C4-2B (cell line): ENCODE results near the gene CCDC3.

Experiments
- H3K27ac ChIP-seq: fragments of 450-650 bp; 2 replicates; pipeline ENCODE4 v1.5.1; 2017
- ZFX ChIP-seq: fragments of 450-650 bp; IDR thresholded peaks from 2 replicates; pipeline ENCODE4 v1.6.1; 2017
- TF ChIP-seq, protein P1 (sequence below): fragments of 450-650 bp; conservative IDR thresholded peaks from 2 replicates; pipeline ENCODE4 v1.5.1; 2017; ENCODE audit warnings: mild to moderate bottlenecking

CCDC3 gene

DNA sequence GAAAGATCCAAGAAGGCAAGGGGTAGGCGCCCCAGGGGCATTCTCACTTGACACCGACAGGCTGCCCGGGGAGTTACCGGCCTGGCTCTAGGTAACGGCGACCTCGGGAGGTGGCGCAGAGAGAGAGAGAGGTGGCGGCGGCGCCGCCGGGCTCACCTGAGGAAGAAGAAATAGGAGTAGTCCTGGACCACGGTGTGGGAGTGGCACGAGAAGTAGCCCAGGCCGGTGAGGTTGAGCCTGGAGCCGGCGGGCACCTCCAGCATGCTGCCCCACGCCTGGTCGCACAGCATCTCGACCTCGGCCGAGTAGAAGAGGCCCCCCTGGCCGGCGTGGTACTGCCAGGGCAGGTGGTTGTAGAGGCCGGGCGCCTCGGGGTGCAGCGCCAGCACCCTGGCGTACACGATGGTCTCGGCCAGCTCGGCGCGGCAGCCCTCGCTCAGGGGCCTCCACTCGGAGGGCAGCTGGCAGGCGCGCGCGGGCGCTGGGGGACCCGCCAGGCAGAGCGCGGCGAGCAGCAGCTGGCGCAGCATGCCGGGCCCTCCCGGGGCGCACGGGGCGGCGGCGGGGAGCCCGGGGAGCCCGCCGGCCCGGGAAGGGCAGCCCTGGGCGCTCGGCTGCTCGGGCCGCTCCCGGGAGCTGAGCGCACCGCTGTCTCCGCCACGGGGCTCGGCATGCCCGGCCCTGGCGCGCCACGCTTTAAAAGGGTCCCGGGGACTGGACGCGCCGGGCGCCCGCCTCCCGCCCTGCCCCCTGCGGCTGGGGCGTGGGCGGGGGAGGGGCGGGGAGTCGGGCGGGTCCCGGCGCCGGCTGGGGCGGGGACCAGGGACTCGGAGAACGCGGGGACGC, at the start of gene CCDC3:
TSS of gene CCDC3 (minus strand) at position 673 of the 846 bp plus-strand sequence. CDS start at position 530, 143 bp downstream.
- no peak for TF ChIP-seq ZFX
- TF ChIP-seq, protein P1, sequence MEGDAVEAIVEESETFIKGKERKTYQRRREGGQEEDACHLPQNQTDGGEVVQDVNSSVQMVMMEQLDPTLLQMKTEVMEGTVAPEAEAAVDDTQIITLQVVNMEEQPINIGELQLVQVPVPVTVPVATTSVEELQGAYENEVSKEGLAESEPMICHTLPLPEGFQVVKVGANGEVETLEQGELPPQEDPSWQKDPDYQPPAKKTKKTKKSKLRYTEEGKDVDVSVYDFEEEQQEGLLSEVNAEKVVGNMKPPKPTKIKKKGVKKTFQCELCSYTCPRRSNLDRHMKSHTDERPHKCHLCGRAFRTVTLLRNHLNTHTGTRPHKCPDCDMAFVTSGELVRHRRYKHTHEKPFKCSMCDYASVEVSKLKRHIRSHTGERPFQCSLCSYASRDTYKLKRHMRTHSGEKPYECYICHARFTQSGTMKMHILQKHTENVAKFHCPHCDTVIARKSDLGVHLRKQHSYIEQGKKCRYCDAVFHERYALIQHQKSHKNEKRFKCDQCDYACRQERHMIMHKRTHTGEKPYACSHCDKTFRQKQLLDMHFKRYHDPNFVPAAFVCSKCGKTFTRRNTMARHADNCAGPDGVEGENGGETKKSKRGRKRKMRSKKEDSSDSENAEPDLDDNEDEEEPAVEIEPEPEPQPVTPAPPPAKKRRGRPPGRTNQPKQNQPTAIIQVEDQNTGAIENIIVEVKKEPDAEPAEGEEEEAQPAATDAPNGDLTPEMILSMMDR = no peak
- no peak within 1 kb of the TSS for H3K27ac ChIP-seq

DNA sequence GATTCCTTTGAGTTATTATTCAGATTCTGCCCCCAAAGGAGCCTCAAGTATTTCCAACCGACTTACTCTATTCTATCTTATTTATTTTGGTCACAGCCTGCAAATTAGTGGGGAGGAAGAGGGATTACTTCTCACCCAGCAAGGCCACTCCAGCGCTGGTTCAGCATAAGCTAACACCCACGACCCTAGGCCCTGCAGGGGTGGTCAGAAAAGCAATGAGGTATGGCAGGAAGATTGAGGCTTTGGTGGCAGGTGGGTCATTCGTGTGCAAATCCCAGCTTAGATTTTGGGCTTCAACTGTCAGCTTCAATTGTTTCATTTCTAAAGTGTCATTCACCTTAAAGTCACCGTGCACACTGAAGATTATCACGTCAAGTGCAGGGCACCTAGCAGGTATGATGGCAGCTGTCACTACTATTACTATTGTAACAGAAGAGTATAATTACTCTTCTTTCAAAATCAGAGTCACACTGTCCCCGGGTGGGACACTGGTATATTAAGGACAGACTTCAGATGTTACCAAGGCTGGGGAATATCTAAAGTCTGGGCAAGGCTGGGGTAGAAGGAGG, 49.7 kb upstream of the CCDC3 start:
- no peak for TF ChIP-seq ZFX
- TF ChIP-seq, protein P1 = no peak
- H3K27ac ChIP-seq = no peak overlapping the region

DNA sequence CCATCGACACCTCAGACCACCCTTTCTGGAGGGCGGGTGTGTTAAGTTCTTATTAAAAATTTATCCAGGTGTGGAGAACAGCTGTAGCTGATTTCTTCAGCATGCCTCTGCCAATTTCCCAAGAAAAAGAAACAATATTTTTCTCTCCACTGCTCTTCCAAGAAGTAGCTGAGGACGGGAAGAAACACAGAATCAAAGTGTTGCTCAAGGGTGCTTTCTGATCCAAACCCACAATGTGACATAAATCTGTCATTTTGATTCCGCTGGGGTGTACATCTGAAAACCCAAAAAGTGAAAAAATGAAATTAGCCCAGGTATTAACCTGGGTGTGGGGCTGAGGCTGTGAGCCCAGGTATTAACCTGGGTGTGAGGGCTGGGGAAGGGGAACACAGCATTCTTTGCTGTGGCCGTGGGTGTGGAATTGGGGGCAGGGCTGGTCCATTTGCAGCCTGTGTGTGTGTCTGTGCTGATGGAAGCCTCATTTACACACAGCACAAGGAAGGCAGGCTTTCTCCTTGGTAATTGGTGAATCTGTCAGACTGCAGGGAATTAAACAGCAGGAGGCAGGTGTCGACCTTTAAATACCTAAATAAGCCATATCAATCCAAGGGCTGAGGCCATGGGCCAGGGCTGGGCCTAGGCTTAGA, 48.4 kb upstream of the CCDC3 start:
- no peak overlapping the region for H3K27ac ChIP-seq
- TF ChIP-seq, protein P1 = no peak
- TF ChIP-seq ZFX = no peak

DNA sequence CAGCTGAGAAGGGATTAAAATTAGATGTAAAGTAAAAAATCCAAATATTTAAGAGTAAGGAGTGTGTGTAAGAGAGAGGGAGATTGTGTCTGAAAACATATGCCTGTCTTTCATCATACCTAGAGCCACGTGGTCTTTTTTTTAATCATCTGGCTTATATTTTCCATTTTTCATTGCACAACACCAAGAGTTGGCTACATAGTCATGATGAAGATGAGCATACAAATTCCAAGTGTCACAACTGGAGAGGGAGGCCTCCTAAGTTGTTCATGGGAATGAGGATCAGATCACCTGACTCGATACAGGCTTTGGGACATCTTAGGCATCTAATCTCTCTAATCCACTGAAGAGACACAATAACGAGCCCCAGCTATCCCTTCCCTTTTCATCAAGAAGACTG, 47.2 kb upstream of the CCDC3 start:
- H3K27ac ChIP-seq = no peak overlapping the region
- TF ChIP-seq ZFX = no peak
- TF ChIP-seq, protein P1 = no peak

DNA sequence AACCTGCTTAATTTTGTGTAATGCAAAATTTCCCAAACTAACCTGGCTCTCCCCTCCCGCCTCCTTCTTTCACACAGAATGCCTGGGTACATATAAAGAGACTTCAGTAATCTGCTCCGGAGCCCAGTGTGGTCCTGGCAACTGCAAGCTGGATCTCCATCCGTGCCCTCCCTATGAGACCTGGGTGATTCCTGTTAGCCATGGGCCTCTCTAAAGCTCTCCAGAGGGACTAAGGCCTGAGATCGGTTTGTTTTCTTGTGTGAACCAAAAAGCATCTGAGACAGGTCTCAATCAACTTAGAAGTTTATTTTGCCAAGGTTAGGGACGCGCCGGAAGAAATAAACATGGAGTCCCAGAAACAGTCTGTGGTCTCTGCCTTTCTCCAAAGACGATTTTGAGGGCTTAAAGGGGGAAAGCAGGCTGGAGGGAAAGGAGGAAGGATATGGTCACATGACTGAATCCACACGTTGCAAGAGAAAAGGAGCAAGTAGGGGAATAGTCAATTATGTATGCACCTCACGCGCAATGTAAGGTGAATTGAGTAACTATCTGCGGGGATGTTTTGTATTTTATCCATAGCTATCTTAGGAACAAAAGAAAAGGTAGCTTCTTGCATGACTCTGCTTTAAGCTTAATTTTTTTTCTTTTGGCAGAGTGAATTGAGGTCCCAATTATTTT, 46.2 kb upstream of the CCDC3 start:
- TF ChIP-seq, protein P1 = no peak
- TF ChIP-seq ZFX = no peak
- no peak overlapping the region for H3K27ac ChIP-seq

DNA sequence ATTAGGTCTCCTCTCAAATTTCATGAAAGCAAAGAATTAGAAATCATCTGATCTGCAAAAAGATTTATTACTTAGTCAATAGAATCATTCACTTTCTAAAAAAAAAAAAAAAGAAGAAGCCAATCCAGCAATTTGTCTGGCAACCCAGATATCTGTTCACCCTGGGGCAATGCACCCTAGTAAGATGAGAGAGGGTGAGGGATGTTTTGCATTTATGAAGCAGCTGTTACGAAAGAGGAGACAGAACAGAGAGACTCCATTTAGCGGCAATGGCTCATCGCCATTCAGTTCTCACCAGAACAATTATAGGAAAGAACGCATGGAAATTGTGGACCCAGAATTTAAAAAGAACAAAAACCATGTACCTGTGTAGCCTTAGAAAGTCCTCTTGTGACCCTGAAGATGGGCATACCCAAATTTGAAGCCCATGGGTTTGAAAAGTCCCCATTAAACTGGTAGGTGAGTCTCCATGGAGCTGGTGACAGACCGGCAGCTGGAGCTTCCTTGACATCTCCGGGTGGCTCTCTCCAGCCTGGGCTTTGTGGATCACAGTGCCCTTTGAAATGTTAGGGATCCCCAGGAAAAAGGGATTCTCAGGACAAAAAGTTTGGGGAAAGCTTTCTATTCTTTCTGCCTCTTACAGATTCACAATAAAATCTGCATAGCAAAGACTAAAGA, 45.5 kb upstream of the CCDC3 start:
- H3K27ac ChIP-seq = no peak overlapping the region
- TF ChIP-seq ZFX = no peak
- TF ChIP-seq, protein P1 = no peak
